ENCODE results near the gene KRTAP4-1. TPM values are rescaled to one million over a fixed set of nuclear protein-coding genes. Genes with fewer than 3 reads are reported as not detected.

KRTAP4-1 gene
- total RNA-seq, 1 experiment from 2014 or later: not detected

DNA sequence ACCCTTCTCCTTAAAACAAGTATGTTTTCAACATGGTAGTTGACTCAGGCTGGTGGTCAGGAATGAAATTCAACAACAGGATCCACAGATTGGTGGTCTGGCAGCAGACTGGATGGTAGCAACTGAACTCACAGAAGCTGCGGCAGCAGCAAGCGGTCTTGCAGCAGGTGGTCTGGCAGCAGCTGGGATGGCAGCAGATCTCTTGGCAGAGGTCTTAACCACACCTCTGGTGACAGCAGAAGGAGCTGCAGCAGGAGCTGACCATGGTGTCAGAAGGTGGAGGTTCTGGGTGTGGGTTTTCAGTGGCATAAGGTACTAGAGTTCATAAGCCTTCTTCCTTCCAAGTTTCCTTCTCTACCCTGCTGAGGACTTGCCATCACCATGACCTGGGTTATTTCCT, 2.2 kb upstream of the KRTAP4-1 start:
- CTCF ChIA-PET: no interaction called here
- no TSS peak for BruUV-seq (replicated peaks)

DNA sequence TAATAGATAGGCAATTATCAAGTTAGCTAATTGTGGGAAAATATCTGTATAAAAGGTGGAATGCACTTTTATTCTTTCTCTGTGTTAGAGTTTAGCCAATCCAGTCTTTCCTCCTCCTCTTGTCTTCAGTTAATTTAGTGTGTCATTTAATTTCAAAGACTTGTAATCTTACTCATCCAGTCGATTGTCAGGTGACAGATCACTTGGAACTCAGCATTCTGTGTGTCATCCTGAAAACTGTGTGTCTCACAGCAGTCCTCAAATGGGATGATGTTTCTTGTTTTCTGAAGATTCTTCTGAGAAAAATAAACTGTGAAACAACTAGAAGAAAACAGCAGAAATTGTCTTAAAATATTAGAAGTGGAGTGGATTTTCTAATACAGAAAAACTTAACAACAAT, 290 bp upstream of the KRTAP4-1 start:
- TF ChIP-seq EZH2phosphoT487 (IDR thresholded peaks at IDR 0.05; ENCODE audit: borderline replicate concordance, low read length) (no peak), EZH2 (IDR thresholded peaks at IDR 0.05; ENCODE audit: low read length, unreplicated experiment) (no peak)
- TF ChIP-seq, protein P1, sequence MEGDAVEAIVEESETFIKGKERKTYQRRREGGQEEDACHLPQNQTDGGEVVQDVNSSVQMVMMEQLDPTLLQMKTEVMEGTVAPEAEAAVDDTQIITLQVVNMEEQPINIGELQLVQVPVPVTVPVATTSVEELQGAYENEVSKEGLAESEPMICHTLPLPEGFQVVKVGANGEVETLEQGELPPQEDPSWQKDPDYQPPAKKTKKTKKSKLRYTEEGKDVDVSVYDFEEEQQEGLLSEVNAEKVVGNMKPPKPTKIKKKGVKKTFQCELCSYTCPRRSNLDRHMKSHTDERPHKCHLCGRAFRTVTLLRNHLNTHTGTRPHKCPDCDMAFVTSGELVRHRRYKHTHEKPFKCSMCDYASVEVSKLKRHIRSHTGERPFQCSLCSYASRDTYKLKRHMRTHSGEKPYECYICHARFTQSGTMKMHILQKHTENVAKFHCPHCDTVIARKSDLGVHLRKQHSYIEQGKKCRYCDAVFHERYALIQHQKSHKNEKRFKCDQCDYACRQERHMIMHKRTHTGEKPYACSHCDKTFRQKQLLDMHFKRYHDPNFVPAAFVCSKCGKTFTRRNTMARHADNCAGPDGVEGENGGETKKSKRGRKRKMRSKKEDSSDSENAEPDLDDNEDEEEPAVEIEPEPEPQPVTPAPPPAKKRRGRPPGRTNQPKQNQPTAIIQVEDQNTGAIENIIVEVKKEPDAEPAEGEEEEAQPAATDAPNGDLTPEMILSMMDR (conservative IDR thresholded peaks at IDR 0.05; ENCODE audit: low read depth, low read length): no peak
- no peaks in the 10 kb centered on the region for H3K9me2 ChIP-seq (replicated peaks; ENCODE audit: low read length)
- H4K20me1 ChIP-seq (ENCODE audit: low read length): no peaks in the 10 kb centered on the region
- intact Hi-C loops (cut with micrococcal nuclease): no loop called here
- H3K4me1 ChIP-seq (ENCODE audit: insufficient read depth, low read length): no peaks in the 10 kb centered on the region
- H2AFZ ChIP-seq (ENCODE audit: low read length): no peak overlapping the region
- H3K27ac ChIP-seq (ENCODE audit: low read length): no peak overlapping the region
- H3K79me2 ChIP-seq (ENCODE audit: low read length): no peaks in the 10 kb centered on the region
- ChIA-PET CTCF (no interaction called here), POLR2A (ENCODE audit: unreplicated experiment) (no interaction called here)
- H3K4me2 ChIP-seq (ENCODE audit: low read length): no peak overlapping the region
- H3F3A ChIP-seq (ENCODE audit: low read length, unreplicated experiment): no peaks in the 10 kb centered on the region
- no peak overlapping the region for H3K9ac ChIP-seq (ENCODE audit: low read length)
- H3K4me3 ChIP-seq (ENCODE audit: low read length): no peak overlapping the region
- ATAC-seq (no peak), DNase-seq (no peak)
- H3K36me3 ChIP-seq (ENCODE audit: low read depth, low read length): no peaks in the 10 kb centered on the region
- H3K9me3 ChIP-seq (ENCODE audit: low read length): no peaks in the 10 kb centered on the region
- H3K27me3 ChIP-seq (ENCODE audit: low read length): no peaks in the 10 kb centered on the region
- no TSS peak for BruUV-seq (replicated peaks)

More for the DNA sequence above, 2.2 kb upstream of the KRTAP4-1 start:
- H3K4me2 ChIP-seq (ENCODE audit: low read length): no peak overlapping the region
- no peak overlapping the region for H3K9ac ChIP-seq (ENCODE audit: low read length)
- no peak overlapping the region for H2AFZ ChIP-seq (ENCODE audit: low read length)
- DNase-seq (no peak), ATAC-seq (no peak)
- H4K20me1 ChIP-seq (ENCODE audit: low read length): no peaks in the 10 kb centered on the region
- no peak for TF ChIP-seq EZH2phosphoT487 (IDR thresholded peaks at IDR 0.05; ENCODE audit: borderline replicate concordance, low read length)
- no peak for TF ChIP-seq EZH2 (IDR thresholded peaks at IDR 0.05; ENCODE audit: low read length, unreplicated experiment)
- TF ChIP-seq, protein P1 (conservative IDR thresholded peaks at IDR 0.05; ENCODE audit: low read depth, low read length): no peak
- H3K36me3 ChIP-seq (ENCODE audit: low read depth, low read length): no peaks in the 10 kb centered on the region
- H3F3A ChIP-seq (ENCODE audit: low read length, unreplicated experiment): no peaks in the 10 kb centered on the region
- H3K27ac ChIP-seq (ENCODE audit: low read length): no peak overlapping the region
- H3K27me3 ChIP-seq (ENCODE audit: low read length): no peaks in the 10 kb centered on the region
- H3K4me3 ChIP-seq (ENCODE audit: low read length): no peak overlapping the region
- H3K79me2 ChIP-seq (ENCODE audit: low read length): no peaks in the 10 kb centered on the region
- H3K4me1 ChIP-seq (ENCODE audit: insufficient read depth, low read length): no peaks in the 10 kb centered on the region
- intact Hi-C loops (cut with micrococcal nuclease): no loop called here
- no peaks in the 10 kb centered on the region for H3K9me2 ChIP-seq (replicated peaks; ENCODE audit: low read length)
- H3K9me3 ChIP-seq (ENCODE audit: low read length): no peaks in the 10 kb centered on the region
- POLR2A ChIA-PET (ENCODE audit: unreplicated experiment): no interaction called here

DNA sequence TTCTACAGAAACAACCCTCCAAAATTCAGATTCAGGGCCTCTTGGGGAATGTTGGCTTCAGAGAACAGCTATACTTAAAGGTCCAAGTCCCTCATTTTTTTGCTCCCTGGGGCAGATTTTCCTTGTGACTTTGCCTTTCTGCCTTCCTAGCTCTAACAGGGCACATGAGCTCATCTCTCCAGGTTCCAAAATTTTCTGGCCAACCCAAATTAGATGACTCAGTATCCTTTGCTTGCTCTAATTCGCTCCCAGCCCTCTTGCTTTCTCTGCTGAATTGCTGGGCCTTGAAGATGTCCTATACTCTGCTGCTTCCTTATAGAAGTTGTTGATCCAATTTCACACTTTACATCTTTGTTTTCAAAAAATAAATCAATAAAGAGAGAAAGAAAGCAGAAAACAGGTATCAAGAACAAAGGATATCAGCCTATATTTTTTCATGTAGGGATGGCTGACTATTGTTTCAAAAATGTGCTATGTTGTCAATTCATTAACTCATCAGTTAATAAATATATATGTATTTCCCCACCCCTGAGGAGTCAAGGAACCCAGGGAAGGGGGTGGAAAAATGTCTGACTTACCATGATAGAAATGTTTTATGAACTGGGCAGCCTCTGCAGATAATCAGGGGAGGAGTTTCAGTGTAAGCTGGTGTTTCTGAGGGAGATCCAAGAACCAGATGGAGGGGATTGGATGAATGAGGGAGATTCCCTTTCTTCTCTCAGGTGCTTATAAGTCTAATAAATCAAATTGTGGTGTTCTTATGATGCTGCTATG, 5.7 kb downstream of the KRTAP4-1 start:
- Histone ChIP-seq H2AFZ (ENCODE audit: low read length) (no peak overlapping the region), H3K27ac (ENCODE audit: low read length) (no peak overlapping the region), H3K9me2 (replicated peaks; ENCODE audit: low read length) (no peaks in the 10 kb centered on the region), H3K36me3 (ENCODE audit: low read depth, low read length) (no peaks in the 10 kb centered on the region), H3K9me3 (ENCODE audit: low read length) (no peaks in the 10 kb centered on the region), H4K20me1 (ENCODE audit: low read length) (no peaks in the 10 kb centered on the region), H3K4me2 (ENCODE audit: low read length) (no peak overlapping the region), H3K9ac (ENCODE audit: low read length) (no peak overlapping the region), H3K79me2 (ENCODE audit: low read length) (no peaks in the 10 kb centered on the region), H3K4me1 (ENCODE audit: insufficient read depth, low read length) (peaks cover 4% of the 10 kb centered on the region; the same call in 1 of the 2 replicates), H3F3A (ENCODE audit: low read length, unreplicated experiment) (no peaks in the 10 kb centered on the region), H3K27me3 (ENCODE audit: low read length) (no peaks in the 10 kb centered on the region), H3K4me3 (ENCODE audit: low read length) (no peak overlapping the region)
- POLR2A ChIA-PET (ENCODE audit: unreplicated experiment): no interaction called here
- CTCF ChIA-PET: no interaction called here
- peak; percentile 8 for DNase-seq
- intact Hi-C loops (cut with micrococcal nuclease): no loop called here
- no peak for ATAC-seq
- TF ChIP-seq EZH2 (IDR thresholded peaks at IDR 0.05; ENCODE audit: low read length, unreplicated experiment): no peak
- TF ChIP-seq EZH2phosphoT487 (IDR thresholded peaks at IDR 0.05; ENCODE audit: borderline replicate concordance, low read length): no peak
- TF ChIP-seq, protein P1 (conservative IDR thresholded peaks at IDR 0.05; ENCODE audit: low read depth, low read length): no peak
- no TSS peak for BruUV-seq (replicated peaks)

Measured in PC-3 (cell line).